ENCODE data around the gene FAM210B.
A peak's percentile ranks its signal among the peaks of the same experiment; 100 is the strongest.
"Not testable (repeated sequence)": the region's sequence is repeated elsewhere in the genome, so short reads cannot be mapped to it uniquely, and the experiment has no call there.

The FAM210B gene

DNA sequence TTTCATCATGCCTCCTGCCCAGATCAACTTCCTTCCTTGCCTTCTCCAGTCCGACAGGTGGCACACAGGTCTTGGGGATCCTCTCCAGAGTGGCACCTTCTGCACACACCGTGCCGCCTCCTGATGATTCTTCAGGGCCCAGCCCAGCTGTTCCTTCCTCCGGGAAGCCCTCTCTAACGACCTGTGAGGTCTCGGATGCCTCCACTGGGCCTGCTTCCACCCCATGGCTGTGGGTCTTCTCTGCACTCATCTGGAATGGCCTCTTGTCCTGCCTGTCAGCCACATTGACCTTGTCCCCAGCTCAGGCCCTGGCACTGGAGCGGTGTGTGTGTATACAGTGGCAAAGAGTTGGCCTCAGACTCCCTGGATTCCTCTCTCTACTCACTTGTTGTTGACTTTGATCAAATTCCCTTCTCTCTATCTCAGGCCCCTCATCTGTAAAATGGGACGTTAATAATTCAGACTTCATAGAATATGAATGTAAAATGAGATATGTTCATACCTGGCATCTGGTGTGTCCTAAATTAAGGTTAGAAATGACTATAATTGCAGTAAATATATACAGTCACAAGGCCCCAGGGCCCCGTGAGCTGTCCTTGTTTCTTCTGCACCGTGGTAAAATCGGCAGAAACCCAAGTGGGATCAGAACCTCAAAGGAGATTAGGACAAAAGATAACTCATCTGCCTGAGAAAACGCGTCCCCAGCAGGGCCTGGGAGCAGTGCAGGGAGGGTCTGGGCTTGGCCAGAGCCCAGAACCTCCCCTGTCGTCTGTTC lies 1.5 kb downstream of the FAM210B start:
- DNase-seq (ENCODE audit: low read depth, low spot score): no peak
- peak overlapping the region; percentile 88 for H3K27ac ChIP-seq

DNA sequence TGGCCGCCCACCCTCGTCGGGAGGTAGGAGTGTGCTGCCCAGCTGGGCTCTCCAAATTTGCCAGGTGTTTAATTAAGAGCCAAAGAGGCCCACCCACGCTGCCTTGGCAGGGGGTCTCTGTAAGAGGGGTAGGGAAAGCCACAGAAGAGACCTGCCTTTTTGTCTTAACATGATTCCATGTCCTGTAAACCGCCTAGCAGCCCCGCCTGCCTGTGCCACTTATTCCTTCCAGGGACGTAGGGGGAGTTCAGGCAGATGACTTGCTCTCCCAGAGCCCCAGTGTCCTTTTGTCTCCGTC lies 2.1 kb downstream of the FAM210B start:
- H3K27ac ChIP-seq: no peak overlapping the region

DNA sequence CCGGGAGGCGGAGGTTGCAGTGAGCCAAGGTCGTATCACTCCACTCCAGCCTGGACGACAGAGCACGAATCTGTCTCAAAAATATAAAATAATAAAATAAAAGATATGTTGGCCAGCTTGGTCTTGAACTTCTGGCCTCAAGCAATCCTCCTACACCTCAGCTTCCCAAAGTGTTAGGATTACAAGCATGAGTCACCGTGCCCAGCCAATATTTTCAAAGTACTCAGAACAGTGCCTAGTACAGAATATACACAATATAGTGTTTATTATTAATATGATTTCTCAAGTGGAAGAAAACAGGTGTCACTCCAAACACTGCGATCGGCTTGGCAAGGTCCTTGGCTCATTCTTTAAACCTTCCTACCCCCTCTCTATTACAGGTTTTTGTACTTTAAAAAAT lies 3.1 kb downstream of the FAM210B start:
- no peak overlapping the region for H3K27ac ChIP-seq
- no peak for DNase-seq (ENCODE audit: low read depth, low spot score)

More for the DNA sequence above, 2.1 kb downstream of the FAM210B start:
- DNase-seq (ENCODE audit: low read depth, low spot score): no peak

GRCh38 chr20:56362833-56363413 lies 4.1 kb downstream of the FAM210B start:
- H3K27ac ChIP-seq: no peak overlapping the region
- DNase-seq (ENCODE audit: low read depth, low spot score): no peak

DNA sequence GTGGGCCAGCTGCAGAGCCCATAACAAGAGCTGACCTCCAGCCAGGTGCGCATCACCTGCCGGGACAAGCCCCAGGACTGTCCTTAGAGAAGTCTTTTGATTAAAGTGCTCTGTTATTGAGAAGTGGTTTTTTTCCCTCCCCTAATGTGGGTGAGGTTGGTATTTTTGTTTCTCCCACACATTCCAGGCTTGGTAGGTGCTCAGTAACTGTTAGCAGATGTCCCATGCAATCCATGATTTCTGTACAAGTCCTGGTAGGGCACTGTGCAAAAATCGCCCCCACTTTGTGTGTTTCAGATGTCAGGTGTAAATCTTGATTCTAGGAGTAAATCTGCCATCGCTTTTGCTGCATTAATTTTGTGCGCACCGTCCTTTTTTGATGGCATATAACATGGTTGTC lies 4.7 kb downstream of the FAM210B start:
- DNase-seq (ENCODE audit: low read depth, low spot score): no peak
- no peak overlapping the region for H3K27ac ChIP-seq

- no peak overlapping the region for H3K27ac ChIP-seq
- no peak for DNase-seq (ENCODE audit: low read depth, low spot score)
These were observed 9.8 kb downstream of the FAM210B start for GRCh38 chr20:56368351-56369134.

- no peak for DNase-seq (ENCODE audit: low read depth, low spot score)
- H3K27ac ChIP-seq: no peak overlapping the region
These were observed 10.4 kb downstream of the FAM210B start for GRCh38 chr20:56369179-56369578.

DNA sequence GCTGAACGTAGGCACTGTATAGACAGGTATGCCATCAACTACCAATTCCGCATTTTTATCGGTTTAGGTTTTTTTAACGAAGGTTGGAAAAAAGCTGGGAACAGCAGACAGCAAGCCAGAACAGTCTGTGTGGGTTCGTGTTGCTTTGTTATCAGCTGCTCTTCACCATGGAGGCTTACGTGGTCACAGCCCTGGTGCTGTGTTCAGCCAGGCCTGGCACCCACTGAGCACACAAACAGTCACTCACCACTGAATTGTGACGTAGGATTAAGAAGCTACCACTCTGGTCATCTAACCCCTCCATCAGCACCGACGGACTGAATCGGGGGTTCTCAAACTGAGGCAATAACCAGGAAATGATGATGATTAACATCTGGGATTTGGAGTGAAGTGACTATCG lies 13.2 kb downstream of the FAM210B start:
- H3K27ac ChIP-seq: no peak overlapping the region
- DNase-seq (ENCODE audit: low read depth, low spot score): no peak

DNA sequence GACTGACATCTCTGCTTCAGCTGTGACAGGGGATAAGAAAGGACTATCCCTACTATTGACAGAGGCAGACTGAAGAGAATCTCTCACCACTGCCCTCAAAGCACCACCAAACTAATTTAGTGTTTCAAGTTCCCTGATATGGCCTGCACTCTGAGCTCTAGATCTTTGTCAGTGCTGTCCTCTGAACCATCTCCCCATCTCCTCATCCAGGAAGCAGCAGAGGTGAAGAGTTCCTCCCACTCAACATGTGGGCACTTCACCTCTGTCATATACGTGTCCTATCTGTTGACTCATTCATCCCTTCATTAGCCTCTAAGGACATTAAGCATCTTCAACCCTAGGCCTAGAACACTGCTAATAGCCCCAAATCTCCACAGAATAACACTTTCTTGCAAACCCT lies 14.1 kb downstream of the FAM210B start:
- no peak for DNase-seq (ENCODE audit: low read depth, low spot score)
- H3K27ac ChIP-seq: no peak overlapping the region

DNA sequence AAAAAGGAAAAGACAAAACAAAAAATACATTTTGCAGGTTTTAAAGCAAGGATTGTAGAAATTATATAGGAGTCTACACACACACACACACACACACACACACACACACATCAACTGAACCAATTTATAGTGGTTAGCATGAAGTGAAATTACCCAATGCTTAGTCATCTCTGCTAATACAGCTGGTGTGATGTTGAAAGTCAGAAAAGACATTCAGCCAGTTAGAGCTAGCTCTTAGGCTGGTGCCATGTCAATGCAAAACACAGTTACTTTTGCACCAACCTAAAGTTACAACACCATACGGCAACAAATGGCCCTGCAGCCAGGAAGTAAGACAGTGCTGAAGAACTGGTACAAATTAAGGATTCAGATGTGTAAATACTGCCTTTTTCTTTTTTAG lies 15.2 kb downstream of the FAM210B start:
- peak overlapping the region; percentile 57 for H3K27ac ChIP-seq
- DNase-seq (ENCODE audit: low read depth, low spot score): peak; percentile 88

GRCh38 chr20:56376331-56376730 lies 17.6 kb downstream of the FAM210B start:
- DNase-seq (ENCODE audit: low read depth, low spot score): no peak
- no peak overlapping the region for H3K27ac ChIP-seq

- no peak overlapping the region for H3K27ac ChIP-seq
- no peak for DNase-seq (ENCODE audit: low read depth, low spot score)
These were observed 19.6 kb downstream of the FAM210B start for GRCh38 chr20:56378386-56378785.

DNA sequence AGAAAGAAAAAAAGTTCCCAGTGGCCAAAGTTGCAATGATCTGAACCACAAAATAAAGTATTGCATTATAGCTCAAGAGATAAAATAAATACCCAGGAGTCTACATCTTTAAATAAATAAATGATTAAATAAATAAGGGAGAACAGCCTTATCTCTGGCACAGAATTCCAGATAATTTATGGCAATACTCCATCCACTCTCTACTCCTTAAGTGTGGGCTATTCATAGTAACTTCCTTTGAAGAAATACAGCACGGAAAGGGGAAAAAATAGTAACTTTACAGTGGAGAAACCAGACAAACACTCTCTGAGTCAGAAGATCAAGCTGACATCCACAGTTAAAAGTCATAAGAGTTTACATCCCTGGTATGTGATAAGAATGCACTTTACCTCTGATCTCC lies 21.6 kb downstream of the FAM210B start:
- H3K27ac ChIP-seq: no peak overlapping the region
- DNase-seq (ENCODE audit: low read depth, low spot score): no peak

DNA sequence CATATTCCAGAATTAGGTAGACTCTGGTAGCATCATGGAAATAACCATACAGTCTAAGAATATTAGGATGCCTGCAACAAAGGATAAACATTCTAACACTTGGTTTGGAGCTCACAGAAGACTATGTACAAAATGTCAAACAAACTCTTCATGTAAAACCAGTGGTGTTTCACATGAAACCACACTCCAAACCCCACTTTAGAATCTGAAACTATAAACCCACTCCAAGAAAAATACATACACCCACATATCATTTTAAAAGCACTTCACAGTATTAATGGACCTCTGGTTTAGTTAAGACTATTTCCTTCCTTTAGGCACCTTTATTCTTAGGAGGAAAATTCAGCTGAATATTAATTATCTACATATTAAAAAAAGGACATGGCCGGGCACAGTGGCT lies 22.7 kb downstream of the FAM210B start:
- no peak overlapping the region for H3K27ac ChIP-seq
- DNase-seq (ENCODE audit: low read depth, low spot score): no peak

GRCh38 chr20:56382696-56383095 lies 23.9 kb downstream of the FAM210B start:
- H3K27ac ChIP-seq: no peak overlapping the region
- DNase-seq (ENCODE audit: low read depth, low spot score): no peak

DNA sequence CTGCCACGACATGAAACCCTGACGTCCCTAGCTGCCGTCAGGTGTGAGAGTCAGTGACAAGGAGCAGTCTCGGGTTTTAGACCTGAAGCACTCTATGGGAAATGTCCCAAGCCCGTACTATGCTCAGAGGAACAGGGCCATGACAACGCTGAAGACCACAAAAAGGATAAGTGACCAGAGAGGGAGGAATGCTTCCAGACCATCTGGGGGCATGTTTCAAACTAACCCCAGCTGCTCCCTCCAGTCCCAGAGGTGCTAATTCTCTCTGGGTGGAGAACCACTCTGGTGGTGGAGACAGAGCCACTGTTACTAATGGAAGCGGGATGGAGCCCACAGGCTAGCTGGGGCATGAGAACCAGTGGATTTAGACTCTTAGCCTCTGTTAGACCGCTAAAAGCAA lies 24.6 kb downstream of the FAM210B start:
- no peak for DNase-seq (ENCODE audit: low read depth, low spot score)
- H3K27ac ChIP-seq: no peak overlapping the region

- no peak overlapping the region for H3K27ac ChIP-seq
- no peak for DNase-seq (ENCODE audit: low read depth, low spot score)
These were observed 26.4 kb downstream of the FAM210B start for GRCh38 chr20:56385130-56385529.

DNA sequence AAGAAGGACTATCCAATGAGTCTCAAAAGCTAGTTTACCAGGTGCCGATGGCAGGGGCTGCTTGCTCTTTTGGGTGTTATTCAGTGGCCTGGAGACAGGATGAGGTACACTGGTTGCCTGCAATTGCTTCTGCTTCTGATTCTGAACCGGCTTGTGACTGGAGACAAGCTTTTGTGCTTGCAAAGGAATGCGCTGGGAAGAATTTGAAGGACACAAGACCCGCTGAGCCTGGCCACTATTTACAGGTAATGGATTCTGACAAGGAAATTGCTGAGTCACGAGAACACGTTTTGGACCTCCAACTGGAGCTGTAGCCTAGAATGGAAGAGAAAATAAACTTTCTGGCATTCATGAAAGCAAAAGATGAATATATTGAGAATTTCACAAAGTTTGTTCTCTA lies 27.4 kb downstream of the FAM210B start:
- H3K27ac ChIP-seq: no peak overlapping the region
- no peak for DNase-seq (ENCODE audit: low read depth, low spot score)

- H3K27ac ChIP-seq: no peak overlapping the region
These were observed 30.1 kb downstream of the FAM210B start for GRCh38 chr20:56388882-56389281.

GRCh38 chr20:56389807-56390206 lies 31.0 kb downstream of the FAM210B start:
- H3K27ac ChIP-seq: no peak overlapping the region
- DNase-seq (ENCODE audit: low read depth, low spot score): no peak

More at GRCh38 chr20:56388882-56389281, 30.1 kb downstream of the FAM210B start:
- DNase-seq (ENCODE audit: low read depth, low spot score): no peak

GRCh38 chr20:56390396-56390795 lies 31.6 kb downstream of the FAM210B start:
- H3K27ac ChIP-seq: not testable (repeated sequence)

More at GRCh38 chr20:56390396-56390795, 31.6 kb downstream of the FAM210B start:
- not testable (repeated sequence) for DNase-seq (ENCODE audit: low read depth, low spot score)

Measured in epithelial cell of prostate (primary cell).